H1 (cell line): ENCODE measurements around the gene PLD5. TPM values are rescaled to one million over a fixed set of nuclear protein-coding genes. Genes with fewer than 3 reads are reported as not detected.

Experiments
- CHD7 ChIP-seq: fragments of 300-600 bp; sonication (generic); IDR thresholded peaks from 2 replicates; pipeline ENCODE4 v1.7.1; 2012; ENCODE audit warnings: low read length, moderate library complexity, mild to moderate bottlenecking, inconsistent platforms; ENCODE audit not compliant: insufficient replicate concordance
- EGR1 ChIP-seq: IDR thresholded peaks from 2 replicates; pipeline ENCODE4 v1.6.1; 2011; ENCODE audit warnings: low read depth, low read length, borderline replicate concordance
- EZH2 ChIP-seq: fragments of 200-600 bp; sonication (generic); IDR thresholded peaks from 2 replicates; pipeline ENCODE4 v1.7.1; 2012; ENCODE audit warnings: low read depth, mild to moderate bottlenecking, moderate library complexity, low read length, inconsistent platforms; ENCODE audit not compliant: severe bottlenecking
- GABPA ChIP-seq: IDR thresholded peaks from 2 replicates; pipeline ENCODE4 v1.6.1; 2011; ENCODE audit warnings: mild to moderate bottlenecking, low read length, moderate library complexity, borderline replicate concordance; ENCODE audit not compliant: insufficient read depth
- HDAC6 ChIP-seq: IDR thresholded peaks from one replicate; pipeline ENCODE4 v1.7.1; 2012; ENCODE audit warnings: low read depth, mild to moderate bottlenecking, inconsistent platforms, low read length, moderate library complexity
- JUN ChIP-seq: IDR thresholded peaks from 2 replicates; pipeline ENCODE4 v1.6.1; 2011; ENCODE audit warnings: low read depth, mild to moderate bottlenecking, improper control_type of control experiment, low read length
- KDM4A ChIP-seq: IDR thresholded peaks from one replicate; pipeline ENCODE4 v1.7.1; 2012; ENCODE audit warnings: low read depth, mild to moderate bottlenecking, moderate library complexity, low read length, inconsistent platforms; ENCODE audit not compliant: severe bottlenecking
- KDM5A ChIP-seq: fragments of 200-600 bp; IDR thresholded peaks from 2 replicates; pipeline ENCODE4 v1.7.1; 2012; ENCODE audit warnings: mild to moderate bottlenecking, low read length, inconsistent platforms, mixed read lengths
- POLR2A ChIP-seq, 2 experiments: IDR thresholded peaks; 1 replicate in 1 of 2; 2 replicates in 1 of 2; pipeline ENCODE4 v1.6.1; 2011; ENCODE audit warnings: low read depth in 2 of 2, low read length in 2 of 2, mild to moderate bottlenecking in 2 of 2; ENCODE audit errors: control extremely low read depth in 1 of 2
- RFX5 ChIP-seq: IDR thresholded peaks from 2 replicates; pipeline ENCODE4 v1.6.1; 2011; ENCODE audit warnings: low read depth, low read length, improper control_type of control experiment, borderline replicate concordance
- SIX5 ChIP-seq: IDR thresholded peaks from 2 replicates; pipeline ENCODE4 v1.6.1; 2011; ENCODE audit warnings: mild to moderate bottlenecking, low read depth, low read length
- SP2 ChIP-seq: IDR thresholded peaks from 2 replicates; pipeline ENCODE4 v1.6.1; 2012; ENCODE audit warnings: mild to moderate bottlenecking, low read length, inconsistent platforms
- TBP ChIP-seq: IDR thresholded peaks from 2 replicates; pipeline ENCODE4 v1.6.1; 2011; ENCODE audit warnings: low read depth, low read length, improper control_type of control experiment
- polyA plus RNA-seq, 7 experiments: library from polyadenylated mRNA; depleted of rRNA in 3 of 7; stranded (reverse) in 5 of 7; unstranded in 2 of 7; fragments of >200 nt in 5 of 7; fragments of 200-250 nt in 2 of 7; gene quantifications; 1 replicate in 5 of 7; 2 replicates in 1 of 7; 4 replicates in 1 of 7; pipeline versions ENCODE4 v1.2.1 to v1.2.3, GENCODE V29; 2011 to 2013; ENCODE audit warnings: missing spikeins in 2 of 7, mixed read lengths in 2 of 7
- total RNA-seq: library from RNA; stranded (reverse); fragmentation: NEBNext Ultra II Directional; extraction: Animal tissue kit (Norgen Biotek cat#: 25700); gene quantifications from 2 replicates; pipeline ENCODE4 v1.2.1, GENCODE V29; 2021

Gene PLD5
- total and polyA plus RNA-seq, 2 of the 8 experiments (the other 6 are each of a cell fraction or from before 2014, with no cell fraction given) = 0.86 to 8.5 TPM

- TF ChIP-seq CHD7 (no peak), JUN (no peak), RFX5 (no peak), KDM4A (no peak), TBP (no peak), GABPA (no peak), SIX5 (no peak), EZH2 (no peak), HDAC6 (no peak), POLR2A (IDR thresholded peaks at IDR 0.05; ENCODE audit: control extremely low read depth in 1 of 2, low read depth in 2 of 2, low read length in 2 of 2) (no peak), EGR1 (no peak), KDM5A (no peak), SP2 (no peak)
- TF ChIP-seq, all 59 proteins: peak for 0
These were observed 346.1 kb downstream of the PLD5 start (continued) for GRCh38 chr1:242178436-242178835.
